NCI-H1092 (cell line): ENCODE measurements around the gene ATP6AP2.

Experiments
- DNase-seq: peaks from one replicate; lab custom pipeline; 2025; lab: John Stamatoyannopoulos, UW

ATP6AP2 gene

GRCh38 chrX:40644176-40644575, 63.4 kb downstream of the ATP6AP2 start:
- DNase-seq = no peak

GRCh38 chrX:40644821-40645358, 64.1 kb downstream of the ATP6AP2 start:
- DNase-seq = no peak

GRCh38 chrX:40646489-40647306, 65.9 kb downstream of the ATP6AP2 start:
- DNase-seq = no peak

- peak; percentile 91 for DNase-seq
Measured at GRCh38 chrX:40647307-40648197, 66.8 kb downstream of the ATP6AP2 start, which contains the start of gene CXorf38. CXorf38 (minus strand) TSS chrX:40647561; CDS start chrX:40647520, 41 bp downstream.

GRCh38 chrX:40651620-40652223, 71.0 kb downstream of the ATP6AP2 start:
- peak; percentile 50 for DNase-seq

GRCh38 chrX:40652664-40653063, 71.9 kb downstream of the ATP6AP2 start:
- no peak for DNase-seq

GRCh38 chrX:40653535-40653934, 72.8 kb downstream of the ATP6AP2 start:
- no peak for DNase-seq
